ENCODE results near the gene DNAJC8.

DNAJC8 gene, protein sequence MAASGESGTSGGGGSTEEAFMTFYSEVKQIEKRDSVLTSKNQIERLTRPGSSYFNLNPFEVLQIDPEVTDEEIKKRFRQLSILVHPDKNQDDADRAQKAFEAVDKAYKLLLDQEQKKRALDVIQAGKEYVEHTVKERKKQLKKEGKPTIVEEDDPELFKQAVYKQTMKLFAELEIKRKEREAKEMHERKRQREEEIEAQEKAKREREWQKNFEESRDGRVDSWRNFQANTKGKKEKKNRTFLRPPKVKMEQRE

DNA sequence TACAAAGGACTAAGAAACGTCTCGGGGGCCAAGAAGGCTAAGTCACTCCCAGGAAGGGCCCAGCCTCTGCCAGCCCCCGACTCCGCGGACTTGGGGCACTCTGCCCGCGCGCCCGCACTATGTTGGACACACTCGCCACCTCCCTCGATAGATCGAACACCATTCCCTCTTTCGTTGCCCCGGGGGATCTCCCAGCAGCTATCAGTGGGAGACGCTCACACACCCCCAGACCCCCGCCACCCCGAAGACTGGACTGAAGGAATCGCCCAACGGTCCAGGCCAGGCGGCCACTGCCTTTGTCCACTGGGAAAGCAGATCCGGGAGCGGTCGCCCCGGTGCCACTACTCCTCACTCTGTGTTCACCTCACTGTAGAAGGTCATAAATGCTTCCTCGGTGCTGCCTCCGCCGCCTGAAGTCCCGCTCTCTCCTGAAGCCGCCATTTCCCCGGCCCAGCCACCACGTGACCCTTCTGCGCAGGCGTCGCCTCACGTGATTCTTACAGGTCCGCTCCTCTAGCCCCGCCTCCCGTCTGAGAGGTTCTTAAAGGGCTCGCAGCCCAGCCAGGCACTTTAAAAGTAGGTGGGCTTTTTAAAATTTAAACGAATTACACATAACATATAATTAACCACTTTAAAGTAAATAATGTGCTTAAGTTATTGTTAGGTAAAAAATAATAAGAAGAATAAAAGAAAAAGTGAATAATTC lies at the start of gene DNAJC8:
Gene DNAJC8, minus strand, starts transcription at position 472 of the 706 bp plus-strand sequence. Its CDS starts 31 bp downstream, at position 441.
- peak; percentile 88 to 95 (median 95) for DNase-seq (ENCODE audit: low read depth in 2 of 3, low spot score in 1 of 3)

DNA sequence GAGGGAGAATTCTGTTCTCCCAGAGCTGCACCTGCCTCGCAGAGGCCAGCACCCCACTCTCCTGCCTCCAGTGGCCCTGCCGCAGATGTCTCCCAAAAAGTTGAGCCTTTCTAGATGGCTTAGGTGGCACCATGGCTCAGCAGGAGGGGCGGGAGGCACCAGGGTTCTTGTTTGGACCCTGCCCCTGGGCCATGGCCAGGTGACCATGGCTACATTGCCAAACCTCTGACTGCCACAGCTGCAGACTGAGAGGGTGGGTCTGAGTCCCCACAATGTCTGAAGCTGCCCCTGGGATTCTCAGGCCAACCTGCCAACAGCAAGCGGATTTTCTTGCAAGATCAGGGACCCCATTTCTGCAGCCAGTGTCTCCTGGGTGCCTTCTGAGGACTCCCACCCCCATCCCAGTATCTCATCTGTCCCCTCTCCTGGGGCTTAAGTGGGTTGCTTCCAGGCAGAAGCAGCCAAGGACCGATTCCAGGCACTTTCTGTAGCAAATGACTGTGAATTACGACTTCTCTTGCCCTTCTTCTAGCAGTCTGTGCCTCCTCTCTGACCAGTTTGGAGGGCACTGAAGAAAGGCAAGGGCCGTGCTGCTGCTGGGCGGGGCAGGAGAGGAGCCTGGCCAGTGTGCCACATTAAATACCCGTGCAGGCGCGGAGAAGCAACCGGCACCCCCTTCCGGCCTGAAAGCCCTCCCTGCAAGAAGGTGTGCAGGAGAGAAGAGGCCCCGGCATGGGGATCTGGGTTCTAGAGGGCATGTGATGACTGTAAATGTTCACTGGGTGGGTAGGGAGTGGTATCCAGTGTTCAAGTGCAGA lies 49.0 kb upstream of the DNAJC8 start:
- DNase-seq (ENCODE audit: low read depth in 2 of 3, low spot score in 1 of 3), result no peak

DNA sequence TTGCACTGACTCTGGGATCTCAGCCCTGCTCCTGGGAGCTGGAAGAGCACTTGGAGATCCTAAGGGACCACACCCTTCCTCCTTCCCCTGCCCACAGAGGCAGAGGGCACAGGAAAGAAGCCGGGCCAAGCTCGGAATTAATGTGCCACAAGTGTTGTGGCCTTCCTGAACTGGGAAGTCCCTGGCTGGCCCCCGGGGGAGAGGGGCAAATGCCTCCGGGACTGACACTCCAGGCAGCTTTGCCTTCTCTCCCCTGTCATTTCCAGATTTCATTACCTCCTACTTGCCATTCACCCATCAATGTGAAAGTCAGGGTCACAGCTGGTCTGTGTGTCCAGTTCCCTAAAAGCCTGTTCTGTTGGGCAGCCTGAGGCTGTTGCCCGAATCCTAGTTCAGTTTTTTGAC lies 48.1 kb upstream of the DNAJC8 start:
- DNase-seq (ENCODE audit: low read depth in 2 of 3, low spot score in 1 of 3), result no peak

DNA sequence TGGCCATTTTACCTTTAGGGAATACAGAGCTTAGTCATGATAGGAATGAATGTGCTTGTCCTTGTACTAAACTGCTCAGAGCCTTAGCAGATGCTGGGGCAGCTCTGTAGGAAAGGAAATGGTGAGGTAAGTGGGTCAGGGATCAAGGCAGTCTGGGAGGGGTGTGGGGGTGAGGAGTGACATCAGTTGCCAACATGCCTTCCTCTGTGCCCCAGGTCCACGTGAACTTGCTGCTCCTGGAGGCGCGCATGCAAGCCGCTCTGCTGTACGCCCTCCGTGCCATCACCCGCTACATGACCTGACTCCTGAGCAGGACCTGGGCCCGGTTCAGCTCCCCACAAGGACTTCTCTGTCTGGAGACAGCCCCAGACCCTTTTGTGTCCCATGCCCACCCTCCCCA lies 47.7 kb upstream of the DNAJC8 start:
- DNase-seq (ENCODE audit: low read depth in 2 of 3, low spot score in 1 of 3), result no peak

DNA sequence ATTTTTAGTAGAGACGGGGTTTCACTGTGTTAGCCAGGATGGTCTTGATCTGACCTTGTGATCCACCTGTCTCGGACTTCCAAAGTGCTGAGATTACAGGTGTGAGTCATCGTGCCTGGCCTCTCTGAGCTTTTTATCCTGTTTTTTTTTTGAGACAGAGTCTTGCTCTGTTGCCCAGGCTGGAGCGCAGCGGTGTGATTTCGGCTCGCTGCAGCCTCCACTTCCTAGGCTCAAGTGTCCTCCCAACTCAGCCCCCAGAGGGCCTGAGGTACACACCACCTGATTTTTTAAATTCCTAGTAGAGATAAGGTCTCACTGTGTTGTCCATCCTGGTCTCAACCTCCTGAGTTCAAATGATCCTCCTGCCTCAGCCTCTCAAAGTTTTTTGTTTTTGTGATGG lies 46.9 kb upstream of the DNAJC8 start:
- DNase-seq (ENCODE audit: low read depth in 2 of 3, low spot score in 1 of 3), result no peak

DNA sequence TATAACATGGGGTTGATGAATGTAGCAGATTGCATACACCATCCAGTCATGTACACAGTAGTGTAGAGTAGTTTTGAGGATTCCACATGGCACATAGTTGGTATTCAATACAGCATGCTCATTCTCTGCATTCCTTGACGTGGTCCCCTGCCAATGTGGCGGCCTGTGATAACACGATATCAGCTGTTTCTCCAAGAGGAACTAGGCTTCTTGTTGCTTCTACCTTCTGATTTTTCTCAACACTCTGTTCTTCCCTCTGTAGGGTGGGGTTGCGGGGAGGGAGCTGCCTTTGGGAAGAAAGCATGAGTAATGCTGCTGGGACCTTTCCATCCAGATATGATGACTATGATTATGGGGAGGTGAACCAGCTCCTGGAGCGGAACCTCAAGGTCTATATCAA lies 45.9 kb upstream of the DNAJC8 start:
- no peak for DNase-seq (ENCODE audit: low read depth in 2 of 3, low spot score in 1 of 3)

DNA sequence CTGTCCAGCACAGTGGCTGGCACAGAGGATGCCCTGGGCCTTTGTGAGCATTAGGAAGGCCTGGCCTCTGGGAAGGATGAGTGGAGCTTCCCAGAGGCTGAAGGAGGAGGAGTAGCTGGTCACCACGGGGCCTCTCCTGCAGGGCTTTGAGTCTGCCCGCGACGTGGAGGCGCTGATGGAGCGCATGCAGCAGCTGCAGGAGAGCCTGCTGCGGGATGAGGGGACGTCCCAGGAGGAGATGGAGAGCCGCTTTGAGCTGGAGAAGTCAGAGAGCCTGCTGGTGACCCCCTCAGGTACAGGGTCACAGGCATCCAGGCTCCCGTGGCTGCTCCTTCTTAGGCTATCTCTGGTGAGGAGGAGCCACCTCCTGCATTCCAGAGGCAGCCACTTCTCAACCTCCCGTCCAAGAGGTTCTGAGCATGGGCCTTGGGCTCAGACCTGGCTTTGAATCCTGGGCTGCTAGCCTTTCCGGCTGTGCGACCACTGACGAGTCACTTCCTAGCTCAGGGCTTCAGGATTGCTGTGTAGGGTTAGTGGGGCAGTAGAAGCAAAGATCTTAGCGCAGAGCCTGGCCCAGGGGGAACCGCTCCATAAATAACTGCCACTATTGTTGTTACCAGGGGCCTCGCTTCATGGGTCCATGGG lies 40.5 kb upstream of the DNAJC8 start:
- DNase-seq (ENCODE audit: low read depth in 2 of 3, low spot score in 1 of 3), result no peak

DNA sequence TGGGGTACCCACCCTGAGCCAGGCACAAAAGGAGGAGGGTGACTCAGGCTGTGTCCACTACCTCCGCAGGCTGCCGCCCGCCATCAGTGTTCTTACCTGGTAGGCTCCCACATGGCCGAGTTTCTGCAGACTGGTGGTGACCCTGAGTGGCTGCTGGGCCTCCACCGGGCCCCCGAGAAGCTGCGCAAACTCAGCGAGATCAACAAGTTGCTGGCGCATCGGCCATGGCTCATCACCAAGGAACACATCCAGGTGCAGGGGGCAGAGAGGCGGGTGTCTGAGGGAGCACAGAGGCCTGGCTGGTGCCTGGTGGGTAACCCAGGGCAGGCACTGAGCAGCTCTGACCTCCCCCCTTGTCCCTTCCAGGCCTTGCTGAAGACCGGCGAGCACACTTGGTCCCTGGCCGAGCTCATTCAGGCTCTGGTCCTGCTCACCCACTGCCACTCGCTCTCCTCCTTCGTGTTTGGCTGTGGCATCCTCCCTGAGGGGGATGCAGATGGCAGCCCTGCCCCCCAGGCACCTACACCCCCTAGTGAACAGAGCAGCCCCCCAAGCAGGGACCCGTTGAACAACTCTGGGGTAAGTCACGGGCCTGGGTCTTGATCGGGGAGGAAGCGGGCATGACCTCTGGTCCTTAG lies 39.5 kb upstream of the DNAJC8 start:
- DNase-seq (ENCODE audit: low read depth in 2 of 3, low spot score in 1 of 3), result no peak

DNA sequence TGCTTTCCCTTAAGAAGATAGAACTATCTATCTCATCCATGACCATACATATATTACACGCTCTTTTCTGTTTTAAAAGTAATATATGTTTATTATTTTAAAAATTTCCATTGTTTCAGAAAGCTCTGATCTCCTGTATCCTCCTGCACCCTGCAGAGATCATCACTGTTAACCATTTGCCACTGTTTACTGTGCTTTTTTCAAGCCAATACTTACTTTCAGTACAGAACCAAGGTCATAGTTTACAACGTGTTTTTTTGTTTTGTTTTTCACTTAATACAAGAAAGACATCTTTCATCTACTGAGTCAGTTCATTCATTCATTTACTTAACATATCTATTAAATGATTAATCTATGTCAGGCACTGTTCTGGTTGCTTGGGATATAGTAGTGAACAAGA lies 36.7 kb upstream of the DNAJC8 start:
- DNase-seq (ENCODE audit: low read depth in 2 of 3, low spot score in 1 of 3), result no peak

DNA sequence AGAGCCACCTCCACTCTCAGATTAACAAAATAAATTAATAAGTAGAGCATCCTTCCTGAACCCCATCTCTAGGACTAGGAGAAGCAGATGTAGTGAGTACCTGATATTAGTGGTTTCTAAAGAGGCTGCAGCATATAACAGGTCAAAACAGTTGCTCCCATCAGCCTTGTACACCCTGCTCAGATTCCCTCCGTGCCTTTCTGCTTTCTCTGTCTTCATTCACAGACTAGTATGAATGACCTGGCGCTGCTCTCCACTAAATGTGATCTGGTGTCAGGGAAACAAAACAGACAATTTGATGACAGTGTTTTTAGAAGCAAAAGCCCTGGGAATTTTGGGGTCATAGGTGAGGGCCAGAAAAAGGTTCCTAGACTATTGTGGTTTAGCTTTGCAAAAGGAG lies 34.8 kb upstream of the DNAJC8 start:
- DNase-seq (ENCODE audit: low read depth in 2 of 3, low spot score in 1 of 3), result no peak

DNA sequence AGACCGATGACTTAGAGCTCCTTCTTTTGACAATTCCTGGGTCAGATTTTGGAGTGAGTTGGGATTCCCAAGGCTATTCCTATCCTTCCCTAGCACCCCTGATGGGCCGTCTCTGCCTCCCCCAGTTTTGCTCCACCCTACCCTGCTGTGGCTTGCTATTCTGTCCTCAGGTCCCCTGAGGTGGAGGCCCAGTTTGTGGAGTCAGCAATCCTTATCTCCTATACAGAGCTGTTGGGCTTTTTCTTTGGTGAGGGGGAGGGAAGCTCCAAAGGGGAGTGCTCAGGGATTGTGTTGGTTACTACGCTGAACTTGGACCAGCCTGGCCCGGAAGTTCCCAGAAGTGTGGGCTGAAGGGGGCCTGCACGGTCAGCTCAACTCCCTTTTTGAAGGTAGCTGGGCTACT lies 34.1 kb upstream of the DNAJC8 start:
- DNase-seq (ENCODE audit: low read depth in 2 of 3, low spot score in 1 of 3), result no peak

DNA sequence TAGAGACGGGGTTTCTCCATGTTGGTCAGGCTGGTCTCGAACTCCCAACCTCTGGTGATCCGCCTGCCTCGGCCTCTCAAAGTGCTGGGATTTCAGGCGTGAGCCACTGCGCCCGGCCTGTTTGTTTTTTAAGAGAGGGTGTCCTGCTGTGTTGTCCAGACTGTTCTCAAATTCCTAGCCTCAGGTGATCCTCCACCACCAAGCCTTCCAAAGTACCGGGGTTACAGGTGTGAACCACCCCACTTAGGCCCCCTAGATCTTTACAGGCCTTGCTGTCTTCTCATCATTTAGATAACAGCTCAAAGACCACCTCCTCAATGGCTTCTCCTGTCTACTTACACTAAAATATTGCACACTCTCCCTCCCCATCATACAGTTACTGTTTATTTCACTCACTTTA lies 32.7 kb upstream of the DNAJC8 start:
- no peak for DNase-seq (ENCODE audit: low read depth in 2 of 3, low spot score in 1 of 3)

DNA sequence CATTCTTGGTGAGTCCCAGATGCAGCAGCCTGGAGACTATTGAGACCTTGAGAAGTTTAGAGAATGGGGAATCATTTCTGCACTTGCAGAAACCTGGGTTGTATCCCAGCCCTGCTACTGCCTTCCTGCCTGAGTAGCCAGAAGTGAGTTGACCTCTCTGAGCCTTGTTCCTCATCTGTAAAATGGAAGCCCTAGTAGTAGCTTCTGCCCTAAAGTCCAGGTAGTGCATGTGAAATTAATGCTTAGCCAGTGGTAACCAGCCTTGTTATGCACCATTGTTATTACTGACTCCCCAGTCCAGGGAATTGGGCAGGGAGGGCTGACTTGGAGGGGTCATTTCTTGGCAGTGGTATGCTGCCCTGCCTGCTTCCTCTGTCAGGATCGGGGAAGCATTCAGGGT lies 32.1 kb upstream of the DNAJC8 start:
- DNase-seq (ENCODE audit: low read depth in 2 of 3, low spot score in 1 of 3), result no peak

DNA sequence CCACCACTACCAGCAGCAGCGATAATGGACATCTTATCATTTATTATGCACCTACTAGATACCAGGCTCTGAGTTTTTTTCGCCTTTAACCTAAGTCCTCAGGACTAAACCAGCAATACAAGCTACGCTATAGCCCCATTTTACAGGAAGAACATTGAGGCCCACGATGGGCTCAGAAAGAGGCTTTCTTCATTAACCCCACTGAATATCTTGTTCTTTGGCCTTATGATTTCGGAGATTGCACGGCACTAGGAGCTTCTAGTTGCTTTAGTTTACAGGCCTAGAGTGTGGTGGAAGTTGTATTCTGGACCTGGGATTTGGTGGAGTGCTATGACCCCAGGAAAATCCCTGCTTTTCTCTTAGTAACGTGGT lies 28.0 kb upstream of the DNAJC8 start:
- DNase-seq (ENCODE audit: low read depth in 2 of 3, low spot score in 1 of 3), result no peak

DNA sequence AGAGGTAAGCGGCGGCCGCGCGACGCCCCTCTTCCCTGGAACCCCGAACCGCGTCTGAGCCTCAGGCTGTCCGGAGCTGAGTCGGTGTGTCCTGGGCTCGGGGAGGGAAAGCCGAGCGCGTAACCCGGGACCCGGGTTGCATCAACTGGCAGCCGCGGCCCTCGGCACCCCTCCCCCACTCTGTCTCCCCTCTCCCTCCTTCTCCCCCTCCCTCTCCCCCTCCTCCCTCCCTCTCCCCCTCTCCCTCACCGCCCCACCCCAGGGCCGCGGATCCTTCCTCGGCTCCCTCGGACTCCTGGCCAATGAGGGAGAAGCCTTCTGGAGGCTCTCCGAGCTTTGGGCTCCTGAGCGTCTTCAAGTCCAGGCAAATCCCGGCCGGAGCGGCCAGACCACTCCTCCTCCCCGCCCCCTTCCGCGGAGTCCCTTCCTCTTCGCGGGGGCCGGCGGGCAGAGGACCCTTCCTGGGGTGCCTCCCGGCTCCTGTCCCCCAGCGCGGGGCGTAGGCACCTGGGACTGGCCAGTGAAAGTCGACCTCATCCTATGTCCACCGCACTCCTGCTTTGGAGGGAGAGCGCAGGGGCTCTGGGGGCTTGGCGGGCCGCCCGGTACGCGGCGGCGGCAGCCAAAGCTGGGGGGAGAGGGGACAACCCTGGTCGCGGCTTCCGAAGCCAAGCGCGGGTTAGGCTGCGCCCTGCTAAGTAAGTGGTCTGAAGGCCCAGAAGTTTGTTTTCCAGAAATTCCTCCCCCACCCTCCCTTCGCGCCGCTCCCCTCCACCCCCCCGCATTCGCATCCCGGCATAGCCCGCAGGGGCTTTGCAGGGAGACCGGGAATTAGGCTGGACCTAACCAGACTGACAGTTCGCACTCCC lies 27.3 kb upstream of the DNAJC8 start:
- DNase-seq (ENCODE audit: low read depth in 2 of 3, low spot score in 1 of 3), result no peak

DNA sequence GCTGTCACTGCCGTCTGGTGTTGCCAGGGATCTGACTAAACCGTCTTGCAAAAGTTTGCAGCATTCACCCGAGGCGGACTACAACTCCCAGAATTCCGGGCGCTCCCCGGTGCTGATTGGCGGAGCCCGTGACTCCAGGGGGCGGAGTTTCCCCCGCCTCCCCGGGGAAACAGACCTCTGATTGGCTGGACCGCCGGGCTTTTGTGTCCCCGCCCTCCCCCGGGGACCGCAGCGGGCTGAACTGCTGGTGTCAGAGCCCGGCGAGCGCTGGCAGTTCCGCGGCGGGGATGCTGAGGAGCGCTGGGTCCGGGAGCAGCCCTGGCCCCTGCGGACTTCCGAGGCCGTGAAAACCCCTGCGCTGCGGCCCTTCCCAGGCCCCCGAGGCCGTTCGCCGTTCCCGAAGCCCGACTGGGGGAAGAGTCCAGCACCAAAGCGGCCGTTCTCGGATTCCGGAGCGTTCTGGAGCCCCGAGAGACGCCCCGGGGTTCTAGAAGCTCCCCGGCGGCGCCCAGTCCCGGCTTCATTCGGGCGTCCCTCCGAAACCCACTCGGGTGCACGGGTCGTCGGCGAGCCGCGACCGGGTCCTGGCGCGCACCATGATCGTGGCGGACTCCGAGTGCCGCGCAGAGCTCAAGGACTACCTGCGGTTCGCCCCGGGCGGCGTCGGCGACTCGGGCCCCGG lies 26.6 kb upstream of the DNAJC8 start, which contains the start of gene SESN2:
Gene SESN2, plus strand, starts transcription at position 267 of the 682 bp plus-strand sequence. Its CDS starts 330 bp downstream, at position 597.
- DNase-seq (ENCODE audit: low read depth in 2 of 3, low spot score in 1 of 3), result peak; percentile 99

DNA sequence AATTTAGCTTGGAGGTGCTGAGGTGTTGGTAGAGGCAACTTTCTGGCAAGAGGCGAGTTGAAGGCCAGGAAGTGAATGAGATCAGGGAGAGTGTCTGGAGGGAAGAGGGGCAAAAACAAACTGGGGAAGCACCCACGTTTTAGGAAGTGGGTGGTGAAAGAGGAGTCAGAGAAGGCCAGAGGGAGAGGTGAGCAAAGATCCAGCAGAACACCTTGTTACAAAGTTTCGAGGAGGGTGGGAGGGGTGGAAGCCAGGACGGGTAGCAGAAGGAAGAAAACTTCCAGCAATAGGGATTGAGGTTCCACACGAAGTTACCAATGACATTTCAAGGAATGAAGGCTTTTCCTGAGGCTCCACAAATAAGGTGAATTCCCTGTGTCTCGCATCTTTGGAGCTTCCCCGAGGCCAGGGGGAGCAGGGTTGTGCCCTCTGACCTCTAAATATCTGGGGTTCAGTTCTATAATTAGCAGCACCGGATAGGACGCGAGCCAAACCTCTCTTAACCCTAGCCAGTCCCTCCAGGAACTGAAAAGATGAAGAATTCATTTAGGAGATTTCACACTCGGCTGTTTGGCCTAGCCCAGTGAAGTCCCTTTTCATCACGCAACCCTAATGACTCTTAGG lies 25.9 kb upstream of the DNAJC8 start:
- no peak for DNase-seq (ENCODE audit: low read depth in 2 of 3, low spot score in 1 of 3)

DNA sequence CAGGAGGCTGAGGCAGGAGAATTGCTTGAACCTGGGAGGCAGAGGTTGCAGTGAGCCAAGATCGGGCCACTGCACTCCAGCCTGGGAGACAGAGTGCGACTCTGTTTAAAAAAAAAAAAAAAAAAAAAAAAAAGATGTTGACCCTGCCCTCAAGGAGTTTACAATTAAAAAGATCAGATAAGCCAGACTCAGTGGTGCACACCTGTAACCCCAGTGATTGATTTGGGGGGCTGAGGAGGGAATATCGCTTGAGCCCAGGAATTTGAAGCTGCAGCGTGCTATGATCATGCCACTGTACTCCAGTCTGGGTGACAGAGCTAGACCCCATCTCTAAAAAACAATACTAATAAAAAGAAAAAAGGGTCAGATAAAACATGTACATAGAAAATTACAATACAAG lies 24.9 kb upstream of the DNAJC8 start:
- no peak for DNase-seq (ENCODE audit: low read depth in 2 of 3, low spot score in 1 of 3)

DNA sequence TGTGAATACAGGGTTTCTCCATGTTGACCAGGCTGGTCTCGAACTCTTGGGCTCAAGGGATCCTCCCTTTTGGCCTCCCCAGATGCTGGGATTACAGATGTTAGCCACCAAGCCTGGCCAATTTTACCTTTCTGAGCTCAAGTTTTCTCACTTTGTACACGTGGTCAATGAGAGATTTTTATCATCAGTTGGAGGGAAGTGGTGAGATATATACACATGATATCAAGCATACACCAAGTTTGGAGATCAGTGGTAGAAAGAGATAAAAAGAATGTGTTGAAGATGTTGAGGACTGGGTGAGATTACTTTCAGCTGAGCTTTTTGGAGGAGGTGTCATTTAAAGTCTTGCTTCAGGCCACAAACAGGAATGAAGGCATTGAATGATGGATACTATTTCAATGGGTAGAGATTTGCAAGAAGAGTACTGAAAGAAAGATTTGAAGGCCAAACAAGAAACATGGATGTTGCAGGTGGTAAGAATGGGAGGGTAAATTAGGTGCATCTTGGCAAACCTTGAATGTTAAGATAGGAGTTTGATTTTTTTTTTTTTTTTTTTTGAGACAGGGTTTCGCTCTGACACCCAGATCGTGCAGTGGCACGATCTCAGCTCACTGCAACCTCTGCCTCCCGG lies 23.5 kb upstream of the DNAJC8 start:
- no peak for DNase-seq (ENCODE audit: low read depth in 2 of 3, low spot score in 1 of 3)

Measured in stimulated activated CD4-positive, alpha-beta T cell treated with anti-CD3 and anti-CD28 coated beads, Interleukin-12 subunit alpha, Interleukin-12 subunit beta, amount 100 ng/mL, for 48 hours (primary cell).